Fibroblast of mammary gland (primary cell): ENCODE results near the gene FRMD4B.

Experiments
- DNase-seq: peaks from one replicate; pipeline ENCODE4 v3.0.0-alpha.2; 2010; ENCODE audit warnings: low read depth
- H3K4me3 ChIP-seq: 2 replicates; pipeline ENCODE4 v1.5.1; 2011; ENCODE audit warnings: low read depth, mild to moderate bottlenecking, low read length, moderate library complexity; ENCODE audit not compliant: control insufficient read depth
- TF ChIP-seq, protein P1 (sequence below): conservative IDR thresholded peaks from 2 replicates; pipeline ENCODE4 v1.5.1; 2011; ENCODE audit warnings: low read depth, low read length, inconsistent platforms; ENCODE audit not compliant: control insufficient read depth, insufficient read depth

FRMD4B gene

DNA sequence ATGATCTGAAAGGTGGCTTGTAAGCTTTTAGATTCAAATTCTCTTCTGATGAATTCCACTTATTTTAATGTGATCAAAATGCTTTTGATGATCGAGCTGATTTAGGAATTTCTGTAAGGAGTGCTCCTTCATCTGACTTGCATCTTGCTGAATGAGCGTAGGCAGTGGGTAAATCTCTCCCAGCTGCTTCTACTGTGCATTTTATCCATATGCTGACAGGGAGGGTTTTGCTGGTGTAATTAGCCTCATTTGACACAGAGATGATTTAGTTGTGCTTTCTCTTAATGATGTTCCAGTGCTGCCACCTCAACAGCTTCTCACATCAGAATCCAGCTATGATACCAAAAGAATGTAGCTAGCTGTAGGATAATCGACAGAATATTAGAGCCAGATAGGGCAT, 259.7 kb downstream of the FRMD4B start:
- H3K4me3 ChIP-seq = no peak overlapping the region
- TF ChIP-seq, protein P1, sequence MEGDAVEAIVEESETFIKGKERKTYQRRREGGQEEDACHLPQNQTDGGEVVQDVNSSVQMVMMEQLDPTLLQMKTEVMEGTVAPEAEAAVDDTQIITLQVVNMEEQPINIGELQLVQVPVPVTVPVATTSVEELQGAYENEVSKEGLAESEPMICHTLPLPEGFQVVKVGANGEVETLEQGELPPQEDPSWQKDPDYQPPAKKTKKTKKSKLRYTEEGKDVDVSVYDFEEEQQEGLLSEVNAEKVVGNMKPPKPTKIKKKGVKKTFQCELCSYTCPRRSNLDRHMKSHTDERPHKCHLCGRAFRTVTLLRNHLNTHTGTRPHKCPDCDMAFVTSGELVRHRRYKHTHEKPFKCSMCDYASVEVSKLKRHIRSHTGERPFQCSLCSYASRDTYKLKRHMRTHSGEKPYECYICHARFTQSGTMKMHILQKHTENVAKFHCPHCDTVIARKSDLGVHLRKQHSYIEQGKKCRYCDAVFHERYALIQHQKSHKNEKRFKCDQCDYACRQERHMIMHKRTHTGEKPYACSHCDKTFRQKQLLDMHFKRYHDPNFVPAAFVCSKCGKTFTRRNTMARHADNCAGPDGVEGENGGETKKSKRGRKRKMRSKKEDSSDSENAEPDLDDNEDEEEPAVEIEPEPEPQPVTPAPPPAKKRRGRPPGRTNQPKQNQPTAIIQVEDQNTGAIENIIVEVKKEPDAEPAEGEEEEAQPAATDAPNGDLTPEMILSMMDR = no peak
- no peak for DNase-seq

DNA sequence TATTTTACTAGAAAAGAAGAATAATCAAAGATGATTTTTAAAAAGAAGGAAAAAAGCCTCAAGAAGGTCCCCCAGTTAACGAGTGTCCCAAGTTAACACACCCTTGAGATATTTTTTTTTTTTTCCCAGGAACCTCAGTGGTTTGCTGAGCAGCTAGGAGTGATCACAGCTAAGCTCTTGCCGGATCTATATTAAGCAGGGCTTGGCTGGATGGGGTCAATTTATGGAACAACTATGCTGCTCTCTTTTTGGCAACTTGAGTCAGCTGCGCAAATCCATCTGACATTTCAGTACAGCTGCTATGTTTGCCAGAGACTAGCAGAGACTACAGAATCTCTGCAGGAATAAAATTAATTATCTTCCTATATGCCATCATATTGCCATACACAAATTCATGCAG, 263.5 kb downstream of the FRMD4B start, which contains the start of gene LMOD3:
Gene LMOD3, minus strand, starts transcription at position 193 of the 400 bp plus-strand sequence. CDS start 209 bp downstream, outside the sequence.
- TF ChIP-seq, protein P1 = no peak
- no peak within 1 kb of the TSS for H3K4me3 ChIP-seq

DNA sequence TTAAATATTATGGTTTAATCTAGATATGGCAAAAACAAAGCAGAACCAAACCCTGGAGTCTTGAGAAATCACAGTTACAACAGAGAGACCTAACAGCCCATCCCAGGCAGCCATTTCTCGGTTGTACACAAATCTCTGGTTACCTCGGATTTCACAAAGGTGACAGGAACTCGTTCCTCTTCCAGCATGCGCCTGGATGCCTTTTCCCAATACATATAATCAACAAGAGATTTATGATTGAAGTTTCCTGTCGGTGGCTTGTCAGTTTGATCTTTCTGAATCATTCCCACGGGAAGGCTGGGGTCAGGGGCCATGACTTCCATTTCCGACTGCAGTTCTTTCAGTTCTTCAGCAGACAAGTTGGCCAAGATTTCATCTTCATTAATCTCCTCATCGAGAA, 263.9 kb downstream of the FRMD4B start:
- H3K4me3 ChIP-seq = no peak overlapping the region
- TF ChIP-seq, protein P1 = no peak
- DNase-seq = no peak

More for the DNA sequence above, 263.5 kb downstream of the FRMD4B start, which contains the start of gene LMOD3:
- DNase-seq = no peak

DNA sequence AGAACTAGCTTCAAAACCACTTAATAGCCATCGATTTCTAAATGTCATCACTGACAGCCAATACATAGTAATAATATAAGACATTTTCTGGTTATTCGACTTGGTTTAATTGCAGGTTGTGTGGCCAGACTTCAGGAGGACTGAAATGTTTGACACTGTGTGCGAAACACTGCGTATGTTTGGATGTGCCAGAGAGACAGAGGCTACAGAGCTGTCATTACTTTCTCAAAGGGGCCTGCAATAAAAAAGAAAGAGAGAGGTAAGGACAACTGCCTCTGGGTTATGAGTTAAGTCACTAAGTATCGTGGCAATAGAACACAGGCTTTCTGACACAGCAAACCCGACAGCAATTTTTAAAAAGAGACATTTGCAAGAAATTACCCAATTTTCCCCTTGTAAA, 264.4 kb downstream of the FRMD4B start:
- H3K4me3 ChIP-seq = no peak overlapping the region
- TF ChIP-seq, protein P1 = no peak
- no peak for DNase-seq

DNA sequence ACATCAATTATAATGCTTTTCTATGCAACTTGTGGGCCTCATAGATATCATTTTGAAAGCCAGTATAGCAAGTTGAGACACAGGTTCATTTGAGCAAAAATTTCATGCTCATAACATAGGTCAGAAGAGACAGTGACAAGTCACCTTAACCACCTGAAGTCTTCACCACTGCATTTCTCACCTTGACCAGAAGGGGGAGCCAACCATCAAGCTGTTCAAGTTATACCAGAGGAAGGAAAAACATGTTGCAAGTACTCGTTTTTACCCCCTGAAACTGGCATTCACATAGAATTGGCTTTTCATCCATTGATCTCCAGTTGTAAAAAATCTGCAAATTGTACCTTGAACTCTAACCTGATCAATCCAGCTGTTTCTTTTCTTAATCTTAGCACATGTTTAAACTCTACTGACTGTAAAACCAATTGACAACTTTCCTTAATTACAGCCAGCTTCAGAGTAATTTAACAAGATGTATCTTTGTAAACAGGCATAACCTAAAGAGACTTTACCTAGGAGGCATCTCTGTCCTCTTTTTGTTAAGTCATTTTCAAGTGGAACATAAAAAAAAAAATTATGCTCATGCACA, 264.9 kb downstream of the FRMD4B start:
- H3K4me3 ChIP-seq = no peak overlapping the region
- peak; percentile 81 for DNase-seq
- TF ChIP-seq, protein P1 = peak; percentile 99
